HG03066 (cell line): ENCODE measurements around the gene SLC34A1.

Experiments used
- ATAC-seq: cut with Tn5 transposase; IDR thresholded peaks from one replicate; pipeline ENCODE4 v1.9.1; 2021; ENCODE audit warnings: low read depth; ENCODE audit not compliant: unreplicated experiment

SLC34A1 gene

GRCh38 chr5:177385720-177386119, 1.5 kb downstream of the SLC34A1 start:
- ATAC-seq, result no peak

DNA sequence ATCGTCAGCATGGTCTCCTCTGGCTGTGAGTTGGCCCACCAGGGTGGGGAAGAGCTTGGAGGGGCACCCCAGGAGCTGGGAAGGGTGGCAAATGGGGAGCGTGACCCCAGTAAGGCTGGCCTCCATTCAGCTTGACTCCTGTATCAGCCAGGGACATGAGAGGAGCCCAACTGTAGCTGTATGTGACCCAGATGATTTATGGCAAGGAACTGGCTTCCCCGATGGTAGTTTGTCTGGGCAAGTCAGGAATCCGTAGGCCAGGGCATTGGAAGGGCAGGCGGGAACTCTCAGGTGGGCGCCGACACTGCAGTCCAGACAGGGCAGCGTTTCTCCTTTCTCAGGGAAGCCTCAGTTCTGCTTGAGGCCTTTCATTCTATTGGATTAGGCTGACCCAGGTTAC, 2.3 kb downstream of the SLC34A1 start:
- ATAC-seq, result no peak

- ATAC-seq, result no peak
Observed at GRCh38 chr5:177387405-177387804, 3.2 kb downstream of the SLC34A1 start.

GRCh38 chr5:177388521-177389052, 4.4 kb downstream of the SLC34A1 start:
- ATAC-seq, result no peak

- ATAC-seq, result no peak
Observed at GRCh38 chr5:177389241-177390169, 5.3 kb downstream of the SLC34A1 start.

DNA sequence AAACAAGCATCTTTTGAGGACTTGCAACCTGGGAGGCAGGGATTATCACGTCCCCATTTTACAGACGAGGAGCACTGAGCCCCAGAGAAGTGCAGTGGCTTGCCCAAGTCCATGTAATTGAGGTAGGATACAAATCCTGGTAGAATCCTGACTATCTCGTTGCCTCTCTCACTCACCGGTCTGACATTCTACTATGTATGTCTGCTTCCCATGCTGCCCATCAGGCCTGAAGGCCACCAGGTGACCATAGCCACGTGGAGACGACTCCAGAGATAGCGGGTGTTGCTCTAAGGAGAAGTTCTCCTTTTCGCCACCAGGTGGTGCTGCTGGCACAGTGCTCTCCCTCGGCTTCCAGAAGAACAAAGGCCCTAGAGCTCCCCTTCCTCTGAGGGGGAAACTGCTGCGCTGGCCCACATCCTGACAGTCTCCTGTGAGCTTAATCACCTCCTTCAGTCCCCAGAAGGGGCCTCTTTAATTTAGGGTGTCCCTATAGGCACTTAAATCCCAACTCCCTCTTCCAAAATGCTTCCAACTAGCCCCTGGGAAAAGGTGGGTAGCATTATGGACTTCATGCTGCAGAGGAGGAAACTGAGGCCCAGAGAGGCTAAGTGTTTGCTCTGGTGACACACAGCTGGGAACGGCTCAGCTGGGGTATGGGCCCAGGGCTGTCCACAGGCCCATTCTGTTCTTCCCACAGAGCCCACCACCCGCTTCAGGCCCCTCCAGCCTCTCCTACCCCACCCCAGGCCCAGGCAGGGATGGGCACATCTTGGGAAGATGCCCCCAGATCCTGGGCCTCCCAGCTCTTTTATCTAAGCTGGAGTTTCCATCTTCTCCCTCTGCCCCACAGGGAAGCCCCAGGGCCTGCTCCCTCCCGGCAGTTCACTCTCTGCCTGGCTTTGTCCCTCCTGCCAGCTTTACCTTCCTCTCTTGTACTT, 6.4 kb downstream of the SLC34A1 start:
- peak; percentile 67 for ATAC-seq

DNA sequence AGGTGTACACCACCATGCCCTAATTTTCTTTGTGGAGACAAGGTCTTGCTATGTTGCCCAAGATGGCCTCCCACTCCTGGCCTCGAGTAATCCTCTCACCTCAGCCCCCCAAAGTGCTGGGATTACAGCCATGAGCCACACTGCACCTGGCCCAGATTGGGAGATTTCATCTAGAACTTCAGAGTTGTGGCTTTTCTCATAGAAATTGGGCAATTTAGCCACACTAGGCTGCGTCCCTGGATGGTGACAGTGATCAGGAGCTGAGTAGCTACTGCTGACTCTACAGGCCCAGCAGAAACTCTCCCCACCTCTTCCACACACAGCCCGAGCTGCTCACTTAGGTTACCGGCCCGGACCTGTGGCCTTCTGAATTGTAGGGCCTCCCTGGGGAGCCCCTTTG, 8.5 kb downstream of the SLC34A1 start:
- ATAC-seq, result no peak

- no peak for ATAC-seq
Observed at GRCh38 chr5:177393206-177393765, 9.1 kb downstream of the SLC34A1 start.

GRCh38 chr5:177393990-177394389, 9.8 kb downstream of the SLC34A1 start:
- no peak for ATAC-seq

DNA sequence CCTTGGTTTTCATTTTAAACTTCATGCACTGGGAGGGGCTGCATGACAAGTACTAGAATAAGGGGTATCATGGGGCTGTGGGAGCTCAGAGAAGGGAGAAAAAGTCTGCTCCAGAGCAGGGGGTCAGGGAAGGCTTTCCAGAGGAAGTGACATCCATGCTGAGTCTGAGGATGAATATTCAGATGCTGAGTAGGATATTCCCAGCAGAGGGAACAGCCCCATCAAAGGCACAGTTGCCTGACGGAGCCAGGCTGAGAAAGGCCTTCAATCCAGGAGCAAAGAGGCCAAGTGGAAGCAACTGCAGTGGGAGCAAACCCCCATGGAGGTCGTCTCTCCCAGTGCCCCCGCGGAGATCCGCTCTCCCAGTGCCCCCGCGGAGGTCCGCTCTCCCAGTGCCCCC, 11.8 kb downstream of the SLC34A1 start:
- ATAC-seq, result no peak

- ATAC-seq, result no peak
Observed at GRCh38 chr5:177396807-177397206, 12.6 kb downstream of the SLC34A1 start.

- ATAC-seq, result no peak
Observed at GRCh38 chr5:177397875-177398390, 13.7 kb downstream of the SLC34A1 start.

- ATAC-seq, result no peak
Observed at GRCh38 chr5:177399997-177400868, 16.0 kb downstream of the SLC34A1 start, which contains the start of gene PFN3. Gene PFN3, minus strand, starts transcription at chr5:177400661. Its CDS starts 85 bp downstream, at chr5:177400576.

GRCh38 chr5:177402271-177403043, 18.2 kb downstream of the SLC34A1 start:
- ATAC-seq, result no peak

- ATAC-seq, result peak; percentile 23
Observed at GRCh38 chr5:177403102-177403791, 19.0 kb downstream of the SLC34A1 start.

- peak; percentile 84 for ATAC-seq
Observed at GRCh38 chr5:177403792-177404640, 19.8 kb downstream of the SLC34A1 start.

DNA sequence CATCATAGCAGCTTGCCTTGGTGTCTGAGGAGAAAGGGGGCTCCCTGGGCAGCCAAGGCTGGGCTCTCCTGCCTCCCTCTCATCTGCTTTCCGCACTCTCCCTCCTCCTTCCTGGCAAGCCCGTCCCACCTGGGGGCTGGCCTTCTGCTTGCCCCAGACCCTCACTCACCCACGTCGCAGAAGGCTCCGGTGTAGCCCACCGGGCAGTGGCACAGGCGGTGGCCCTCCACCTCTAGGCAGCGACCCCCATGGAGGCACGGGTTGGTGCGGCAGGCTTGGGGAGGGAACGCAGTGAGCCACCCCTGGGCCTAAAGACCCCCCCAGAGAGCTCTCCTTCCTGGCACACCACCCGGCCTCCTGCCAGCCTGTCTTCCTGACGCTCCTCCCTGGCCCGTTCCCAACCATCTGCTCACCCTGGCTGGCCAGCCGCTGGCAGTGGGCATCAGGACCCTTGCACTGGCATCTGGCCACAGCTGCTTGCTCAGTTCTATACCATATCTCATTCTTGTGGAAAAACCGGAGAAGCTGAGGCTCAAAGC, 20.5 kb downstream of the SLC34A1 start:
- ATAC-seq, result no peak
